KG1 (cell line): Measurements from ENCODE around the gene ZBTB16.

Experiments used
- DNase-seq: peaks from one replicate; lab custom pipeline; 2025; lab: John Stamatoyannopoulos, UW

The ZBTB16 gene, protein sequence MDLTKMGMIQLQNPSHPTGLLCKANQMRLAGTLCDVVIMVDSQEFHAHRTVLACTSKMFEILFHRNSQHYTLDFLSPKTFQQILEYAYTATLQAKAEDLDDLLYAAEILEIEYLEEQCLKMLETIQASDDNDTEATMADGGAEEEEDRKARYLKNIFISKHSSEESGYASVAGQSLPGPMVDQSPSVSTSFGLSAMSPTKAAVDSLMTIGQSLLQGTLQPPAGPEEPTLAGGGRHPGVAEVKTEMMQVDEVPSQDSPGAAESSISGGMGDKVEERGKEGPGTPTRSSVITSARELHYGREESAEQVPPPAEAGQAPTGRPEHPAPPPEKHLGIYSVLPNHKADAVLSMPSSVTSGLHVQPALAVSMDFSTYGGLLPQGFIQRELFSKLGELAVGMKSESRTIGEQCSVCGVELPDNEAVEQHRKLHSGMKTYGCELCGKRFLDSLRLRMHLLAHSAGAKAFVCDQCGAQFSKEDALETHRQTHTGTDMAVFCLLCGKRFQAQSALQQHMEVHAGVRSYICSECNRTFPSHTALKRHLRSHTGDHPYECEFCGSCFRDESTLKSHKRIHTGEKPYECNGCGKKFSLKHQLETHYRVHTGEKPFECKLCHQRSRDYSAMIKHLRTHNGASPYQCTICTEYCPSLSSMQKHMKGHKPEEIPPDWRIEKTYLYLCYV

DNA sequence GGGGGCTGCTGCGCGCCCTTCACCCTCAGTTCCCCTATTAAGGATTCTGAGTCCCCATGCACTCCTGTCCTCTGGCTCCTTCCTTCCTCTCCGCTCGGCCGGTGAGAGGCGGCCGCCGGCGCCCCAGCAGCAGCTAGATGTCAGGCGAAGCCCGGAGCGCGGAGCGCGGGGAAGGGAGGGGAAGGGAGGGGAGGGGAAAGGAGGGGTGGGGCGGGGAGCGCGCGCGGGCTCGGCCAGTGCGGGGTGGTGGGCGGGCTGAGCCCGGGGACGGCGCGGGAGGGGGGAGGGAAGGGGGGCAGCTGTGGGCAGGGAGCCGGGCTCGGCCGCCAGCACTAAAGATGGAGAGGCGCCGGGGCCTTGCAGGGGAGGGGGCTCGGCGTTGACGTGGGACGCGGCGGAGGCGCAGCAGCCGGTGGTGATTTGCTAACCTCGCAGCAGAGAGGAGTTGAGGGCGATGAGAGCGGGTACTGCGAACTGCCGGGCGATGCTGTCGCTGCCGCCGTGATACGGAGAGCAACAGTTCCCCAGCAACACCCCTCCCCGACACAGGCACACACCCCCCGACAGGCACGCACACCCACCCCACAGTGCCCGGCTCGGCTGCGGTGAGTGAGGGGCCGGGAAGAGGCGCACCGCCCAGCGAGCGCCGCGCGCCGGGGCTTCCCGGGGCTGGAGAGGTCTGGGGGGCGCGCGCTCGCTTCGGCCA lies at the start of gene ZBTB16:
Gene ZBTB16, plus strand, starts transcription at position 434 of the 706 bp plus-strand sequence. CDS start 3,590 bp downstream, outside the sequence.
- peak; percentile 74 for DNase-seq

DNA sequence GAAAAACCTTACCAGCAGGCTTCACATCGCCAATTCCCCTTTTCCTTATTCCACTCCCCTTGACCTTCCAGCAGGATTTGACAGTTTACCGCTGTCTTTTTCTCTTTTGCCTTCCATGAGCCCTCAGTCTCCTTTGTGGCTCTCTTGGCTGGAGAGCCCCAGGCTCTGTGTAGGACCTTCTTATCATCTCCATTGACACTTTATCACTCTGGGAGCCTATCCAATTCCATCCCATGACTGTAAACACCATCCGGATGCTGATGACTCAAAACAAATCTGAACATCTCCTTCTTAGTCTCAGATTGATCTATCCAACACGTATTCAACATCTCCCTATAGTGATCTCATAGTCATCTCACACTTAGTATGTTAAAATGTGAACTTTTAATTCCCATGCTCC lies 48.6 kb upstream of the ZBTB16 start:
- DNase-seq: no peak

DNA sequence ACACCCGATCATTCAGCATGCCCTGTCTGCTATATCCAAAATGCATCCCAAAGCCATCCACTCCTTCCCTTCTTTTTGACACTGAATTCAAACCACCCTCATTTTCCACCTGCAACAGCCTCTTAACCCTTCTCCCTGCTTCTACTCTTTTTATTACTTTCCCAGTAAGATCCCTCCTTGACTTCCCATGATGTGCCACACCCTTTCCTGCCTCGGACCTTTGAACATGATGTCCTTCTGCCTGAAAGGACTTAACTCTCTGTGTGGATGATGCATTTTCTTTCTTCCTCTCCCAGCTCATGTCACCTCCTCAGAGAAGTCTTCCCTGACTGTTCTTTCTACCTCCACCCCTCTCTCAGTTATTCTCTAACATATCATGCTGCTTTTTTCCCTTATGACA lies 48.1 kb upstream of the ZBTB16 start:
- DNase-seq: no peak

- DNase-seq: no peak
These were observed 44.4 kb upstream of the ZBTB16 start for GRCh38 chr11:114015117-114015516.

GRCh38 chr11:114016986-114017385 lies 42.5 kb upstream of the ZBTB16 start:
- no peak for DNase-seq

DNA sequence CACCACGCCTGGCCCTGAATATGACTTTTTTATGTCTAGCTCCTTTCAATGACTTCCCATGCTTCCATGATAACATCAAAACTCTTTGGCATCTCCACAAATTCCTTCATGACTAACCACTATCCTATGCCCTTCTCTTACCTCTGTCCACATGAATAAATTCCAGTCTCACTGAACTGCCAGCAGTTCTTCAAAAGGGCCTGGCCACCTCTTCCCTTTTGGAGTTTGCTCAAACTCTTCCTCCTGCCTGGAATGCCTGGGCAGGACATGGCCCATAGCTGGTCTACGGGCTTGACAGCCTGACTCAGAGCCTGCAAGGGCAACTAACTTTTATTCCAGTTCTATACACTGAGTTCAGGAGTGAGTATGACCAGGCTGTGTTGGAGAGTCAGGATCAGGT lies 41.8 kb upstream of the ZBTB16 start:
- no peak for DNase-seq

- DNase-seq: no peak
These were observed 40.5 kb upstream of the ZBTB16 start for GRCh38 chr11:114019046-114019445.

DNA sequence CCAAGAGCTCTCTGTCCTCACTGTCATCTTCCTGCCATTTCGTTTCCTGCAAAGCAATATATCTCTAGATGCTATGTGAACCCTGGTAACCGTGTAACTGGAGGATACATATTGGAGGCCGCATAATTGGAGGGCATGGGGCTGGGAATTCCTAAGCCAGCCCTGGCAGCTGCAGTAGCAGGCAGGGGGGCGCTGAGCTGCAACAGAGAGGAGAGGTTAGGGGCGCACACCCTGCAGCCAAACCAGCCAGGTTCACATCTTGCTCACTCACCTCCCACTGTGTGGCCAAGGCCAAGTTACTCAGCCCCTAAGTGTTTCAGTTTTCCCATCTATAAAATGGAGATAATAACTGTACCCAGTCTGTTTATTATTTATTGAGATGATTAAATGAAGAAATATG lies 39.9 kb upstream of the ZBTB16 start:
- DNase-seq: no peak

- no peak for DNase-seq
These were observed 34.1 kb upstream of the ZBTB16 start for GRCh38 chr11:114025329-114025907.

- no peak for DNase-seq
These were observed 33.2 kb upstream of the ZBTB16 start for GRCh38 chr11:114026355-114026754.

- DNase-seq: no peak
These were observed 32.1 kb upstream of the ZBTB16 start for GRCh38 chr11:114027391-114027790.

GRCh38 chr11:114027926-114028325 lies 31.6 kb upstream of the ZBTB16 start:
- DNase-seq: no peak

DNA sequence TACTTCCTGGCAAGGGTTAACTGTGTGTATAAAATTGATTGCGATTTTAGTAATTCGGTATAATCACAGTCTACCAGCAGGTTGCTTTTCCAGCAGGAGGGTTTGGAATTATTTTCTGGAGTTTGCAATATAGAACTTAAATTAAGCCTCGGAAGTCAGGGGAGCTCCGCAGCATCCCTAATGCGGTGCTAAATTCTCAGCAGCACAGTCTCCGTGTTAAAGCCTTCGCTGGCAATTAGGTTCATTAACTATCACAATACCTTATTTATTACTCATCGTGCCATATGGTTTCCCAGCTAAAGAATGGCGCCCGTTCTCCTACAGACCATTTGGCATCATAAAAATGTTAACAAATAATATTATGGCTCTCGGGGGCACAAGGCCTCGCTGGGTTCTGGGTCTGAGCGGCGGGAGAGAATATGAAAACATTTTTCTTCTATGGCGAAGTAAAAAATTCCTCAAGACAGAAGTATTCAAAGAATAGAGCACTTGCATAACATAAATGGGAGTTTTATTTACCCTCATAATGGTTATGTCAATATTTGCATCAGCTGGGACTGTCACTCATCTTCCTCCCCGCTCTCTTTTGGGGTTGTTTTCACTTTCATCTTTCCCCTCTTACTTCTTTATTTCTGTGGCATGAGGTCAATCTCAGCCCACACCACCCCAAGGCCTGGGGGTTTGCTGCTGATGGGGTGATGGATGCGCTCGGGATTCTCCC lies 28.1 kb upstream of the ZBTB16 start:
- no peak for DNase-seq

- DNase-seq: no peak
These were observed 27.6 kb upstream of the ZBTB16 start for GRCh38 chr11:114031967-114032320.

- no peak for DNase-seq
These were observed 26.4 kb upstream of the ZBTB16 start for GRCh38 chr11:114033066-114033465.

- no peak for DNase-seq
These were observed 25.9 kb upstream of the ZBTB16 start for GRCh38 chr11:114033572-114033971.

- no peak for DNase-seq
These were observed 24.6 kb upstream of the ZBTB16 start for GRCh38 chr11:114034956-114035355.

DNA sequence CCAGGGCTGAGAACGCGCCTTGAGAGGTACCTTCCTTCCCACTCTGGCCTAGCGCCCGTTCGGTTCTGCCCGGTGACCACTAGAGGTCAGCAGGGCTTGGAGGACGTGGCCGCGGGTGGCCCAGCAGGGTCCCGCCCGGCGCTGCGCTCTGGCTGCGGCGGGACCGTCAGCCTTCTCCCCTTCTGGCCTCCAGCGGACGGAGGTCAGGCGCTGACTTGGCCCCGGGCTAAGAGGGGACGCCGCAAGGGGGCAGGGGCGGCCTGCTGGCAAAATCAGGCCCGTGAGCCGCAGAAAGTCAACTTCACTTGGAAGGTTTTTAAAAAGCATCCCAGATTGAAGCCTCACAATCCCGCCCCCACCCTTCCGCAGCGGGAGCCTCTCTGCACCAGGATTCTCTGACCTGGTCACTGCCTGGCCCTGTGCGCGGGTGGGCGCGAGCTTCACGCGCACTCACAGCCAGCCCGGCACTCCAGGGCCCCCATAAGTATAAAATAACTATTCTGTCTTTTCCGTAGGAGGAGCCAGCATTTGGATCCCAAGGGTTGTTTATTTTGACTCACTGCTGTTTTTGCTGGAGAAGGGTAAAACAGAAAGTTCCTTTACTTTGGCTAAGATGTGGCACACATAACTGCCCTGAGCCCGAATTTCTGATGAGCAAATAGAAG lies 23.2 kb upstream of the ZBTB16 start:
- DNase-seq: no peak

- no peak for DNase-seq
These were observed 22.6 kb upstream of the ZBTB16 start for GRCh38 chr11:114036958-114037357.

DNA sequence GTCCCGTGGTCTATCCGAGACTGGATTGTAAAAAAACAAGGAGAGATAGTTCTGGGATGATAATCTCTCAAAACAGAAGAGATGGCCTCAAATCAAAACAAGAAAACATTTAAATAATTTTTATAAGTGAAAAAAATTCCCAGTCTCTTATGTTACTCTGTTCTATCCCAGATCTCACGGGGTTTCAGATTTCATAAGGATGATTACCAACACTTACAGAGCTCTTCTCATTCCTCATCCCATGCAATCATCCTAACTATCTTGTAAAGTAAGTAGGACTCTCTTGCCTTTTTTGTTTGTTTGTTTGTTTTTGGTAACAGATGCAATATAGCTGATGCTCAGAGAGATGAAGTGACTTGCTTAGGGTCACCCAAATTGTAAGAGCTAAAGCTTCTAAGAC lies 20.0 kb upstream of the ZBTB16 start:
- no peak for DNase-seq

- no peak for DNase-seq
These were observed 18.8 kb upstream of the ZBTB16 start for GRCh38 chr11:114040706-114041211.
